HG02938 (cell line): ENCODE measurements around the gene EIF2A.
"Not testable (repeated sequence)": the region's sequence is repeated elsewhere in the genome, so short reads cannot be mapped to it uniquely, and the experiment has no call there.

Source experiments
- ATAC-seq: cut with Tn5 transposase; IDR thresholded peaks from one replicate; pipeline ENCODE4 v1.9.1; 2021; ENCODE audit warnings: mild to moderate bottlenecking, moderate library complexity; ENCODE audit not compliant: unreplicated experiment

Gene EIF2A

GRCh38 chr3:150600647-150601530 is 54.3 kb downstream of the EIF2A start:
- ATAC-seq: not testable (repeated sequence)

DNA sequence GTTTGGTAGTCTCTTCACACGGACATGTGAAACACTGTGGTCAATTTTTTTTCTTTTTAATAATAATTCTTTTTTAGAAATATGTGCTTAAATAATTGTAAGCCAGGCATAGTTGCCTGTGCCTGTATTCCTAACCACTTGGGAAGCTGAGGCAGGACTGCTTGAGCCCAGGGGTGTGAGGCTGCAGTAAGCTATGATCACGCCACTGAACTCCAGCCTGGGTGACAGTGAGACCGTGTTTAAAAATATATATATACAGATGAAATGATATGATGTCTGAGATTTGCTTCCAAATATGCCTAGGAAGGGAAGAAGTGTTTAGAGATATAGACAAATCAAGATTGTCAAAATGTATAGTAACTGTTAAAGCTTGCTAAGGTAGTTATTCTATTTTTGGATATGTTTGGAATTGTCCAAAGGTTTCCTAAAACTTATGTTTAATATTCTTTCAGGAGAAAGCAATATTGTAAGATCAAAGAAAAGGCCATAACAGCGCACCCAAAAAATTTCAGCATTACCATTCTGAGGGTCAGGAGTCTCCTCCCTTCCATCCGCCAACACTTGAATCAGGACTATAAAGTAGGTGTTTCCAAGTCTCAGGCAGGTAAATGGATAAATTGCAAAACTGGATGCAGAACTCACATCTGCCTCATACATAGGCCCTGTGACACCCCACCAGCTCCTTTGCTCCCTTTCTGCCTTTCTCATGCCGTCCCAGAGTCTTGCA is 56.0 kb downstream of the EIF2A start:
- ATAC-seq: peak; percentile 8

- ATAC-seq: peak; percentile 55
These were observed 56.8 kb downstream of the EIF2A start, which contains the start of gene SELENOT for GRCh38 chr3:150603153-150603979. Gene SELENOT, plus strand, starts transcription at chr3:150603321. Its CDS starts 42 bp downstream, at chr3:150603363.

GRCh38 chr3:150603980-150604319 is 57.4 kb downstream of the EIF2A start:
- ATAC-seq: no peak

- ATAC-seq: no peak
These were observed 59.5 kb downstream of the EIF2A start for GRCh38 chr3:150605998-150606641.

DNA sequence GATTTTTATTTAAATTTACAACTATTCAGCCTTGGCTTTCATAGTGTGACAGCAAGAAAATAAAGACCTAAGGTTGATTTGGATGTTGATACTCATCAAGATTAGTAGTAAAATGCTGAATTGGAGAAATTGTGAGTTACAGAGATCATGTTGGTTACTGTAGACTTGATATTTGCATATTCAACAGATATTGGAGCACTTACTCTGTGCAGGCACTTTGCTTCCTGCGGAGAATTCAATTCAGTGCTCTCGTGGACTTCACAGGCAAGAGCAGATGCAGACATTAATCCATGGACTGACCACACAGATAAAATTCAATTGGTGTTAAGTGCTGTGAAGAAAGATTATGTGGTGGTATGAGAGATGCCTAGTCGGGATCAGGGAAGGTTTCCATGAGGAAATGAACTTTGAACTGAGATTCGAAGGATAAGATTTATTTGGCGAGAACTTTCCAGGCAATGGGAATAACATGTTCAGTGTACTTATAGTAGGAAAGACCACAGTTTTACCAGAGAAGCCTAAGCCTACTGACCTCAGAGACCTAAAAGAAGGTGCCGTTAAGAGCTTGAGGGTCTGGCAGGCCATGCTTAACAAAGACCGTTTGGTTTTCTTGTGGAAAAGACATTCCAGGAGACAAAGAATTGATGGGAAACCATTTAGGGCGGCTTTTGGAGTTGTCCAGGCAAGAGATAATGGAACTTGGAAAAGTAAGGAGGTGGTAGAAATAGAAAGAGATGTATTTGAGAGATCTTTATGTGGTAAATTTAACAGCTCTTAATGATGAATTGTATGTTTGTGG is 60.9 kb downstream of the EIF2A start:
- no peak for ATAC-seq

DNA sequence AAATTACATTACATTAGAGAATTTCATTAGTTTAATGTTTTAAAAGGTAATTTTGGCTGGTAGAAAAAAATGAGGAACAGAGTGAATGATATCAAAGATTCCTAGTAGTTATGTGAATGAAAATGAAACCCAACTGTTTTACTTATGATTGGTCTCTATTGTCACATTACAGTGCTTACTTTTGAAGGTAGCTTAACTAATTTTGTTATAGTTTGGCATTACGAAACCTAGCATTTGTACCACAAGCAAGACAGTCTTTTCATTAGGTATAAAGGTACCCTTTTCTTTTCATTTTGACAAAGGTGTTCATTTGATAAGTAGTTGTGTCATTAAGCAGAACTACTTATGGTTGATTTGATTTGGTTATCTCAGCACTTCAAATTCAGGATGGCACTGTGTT is 63.4 kb downstream of the EIF2A start:
- no peak for ATAC-seq

GRCh38 chr3:150610785-150611184 is 64.2 kb downstream of the EIF2A start:
- ATAC-seq: no peak

GRCh38 chr3:150611666-150612065 is 65.1 kb downstream of the EIF2A start:
- no peak for ATAC-seq

GRCh38 chr3:150612494-150612893 is 65.9 kb downstream of the EIF2A start:
- no peak for ATAC-seq

GRCh38 chr3:150613034-150613433 is 66.4 kb downstream of the EIF2A start:
- no peak for ATAC-seq

DNA sequence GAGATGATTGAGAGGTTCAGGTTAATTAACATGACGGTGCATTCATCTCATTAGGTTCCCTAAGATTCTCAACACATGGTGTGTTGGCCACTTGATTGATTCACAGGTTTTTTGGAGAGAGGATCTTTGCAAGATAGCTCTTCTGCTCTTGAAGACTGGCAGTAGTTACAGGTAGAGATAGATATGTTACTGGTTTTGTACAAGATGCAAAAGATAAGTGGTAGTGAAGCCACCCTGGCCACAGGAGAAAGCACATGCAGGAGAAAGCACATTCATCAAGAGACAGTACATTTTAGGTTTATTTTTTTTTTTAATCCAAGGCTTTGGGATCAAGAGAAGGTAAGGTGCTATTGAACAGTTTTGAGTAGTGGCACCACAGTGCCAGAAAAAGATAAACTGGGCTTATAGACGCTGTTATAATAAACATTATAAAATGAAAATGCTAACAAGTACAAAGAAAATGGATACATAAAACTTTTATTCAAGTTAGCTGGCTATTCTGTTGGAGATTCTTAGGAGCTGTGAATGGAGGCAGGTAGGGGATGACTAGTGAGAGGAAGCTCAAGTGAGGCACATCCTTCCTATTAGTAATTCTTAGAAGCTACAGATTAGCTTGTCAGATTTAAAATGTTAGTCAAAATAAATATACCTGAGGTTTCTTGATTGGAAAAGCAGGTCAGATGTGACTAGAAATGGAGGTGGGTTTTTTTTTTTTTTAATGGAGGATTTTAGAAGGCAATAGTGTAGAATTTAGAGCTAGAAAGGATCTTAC is 67.3 kb downstream of the EIF2A start:
- ATAC-seq: no peak

DNA sequence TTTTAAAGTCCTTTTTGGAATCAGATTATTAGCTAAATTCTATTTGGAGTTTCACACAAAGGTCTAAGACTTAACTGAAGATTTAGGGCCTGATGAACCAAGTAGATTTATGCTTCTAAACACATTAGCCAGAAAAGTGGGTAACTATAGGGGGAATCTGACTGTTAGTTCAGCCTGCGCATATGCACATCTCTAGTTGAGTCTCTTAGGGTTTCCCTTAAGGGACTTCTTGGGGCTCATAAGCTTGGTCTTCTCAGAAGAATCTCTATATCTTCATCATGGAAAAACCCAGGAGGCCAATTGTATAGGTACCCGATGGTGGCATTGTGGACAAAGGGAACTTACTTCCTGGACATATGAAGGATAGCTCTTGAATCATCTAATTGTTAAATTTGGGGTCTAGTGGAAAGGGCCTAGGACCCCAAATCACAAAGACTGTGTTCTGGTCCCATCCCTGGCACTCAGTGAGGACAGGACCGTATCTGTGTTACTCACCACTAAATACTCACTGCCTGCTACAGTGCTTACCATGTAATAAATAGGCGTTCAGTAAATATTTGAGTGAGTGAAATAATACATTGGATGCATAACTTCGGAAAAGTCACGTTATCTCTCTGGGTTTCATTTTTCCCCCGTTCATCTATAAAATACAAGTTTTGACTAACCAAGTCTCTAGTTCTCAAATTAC is 73.6 kb downstream of the EIF2A start:
- no peak for ATAC-seq

DNA sequence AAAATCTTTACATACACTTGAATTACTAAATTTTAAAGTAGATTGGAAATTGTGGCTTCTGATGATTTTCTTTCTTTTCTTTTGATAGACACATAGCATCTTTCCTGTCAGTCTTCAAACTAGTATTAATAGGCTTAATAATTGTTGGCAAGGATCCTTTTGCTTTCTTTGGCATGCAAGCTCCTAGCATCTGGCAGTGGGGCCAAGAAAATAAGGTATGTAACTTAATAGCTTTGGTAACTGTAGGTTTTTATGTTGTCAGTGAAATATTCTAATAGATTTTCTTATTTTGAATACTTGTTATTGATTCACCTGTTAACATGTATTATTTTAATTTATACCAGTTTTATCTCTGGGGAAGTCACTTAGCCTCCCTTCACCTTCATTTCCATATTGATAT is 76.4 kb downstream of the EIF2A start:
- ATAC-seq: not testable (repeated sequence)

DNA sequence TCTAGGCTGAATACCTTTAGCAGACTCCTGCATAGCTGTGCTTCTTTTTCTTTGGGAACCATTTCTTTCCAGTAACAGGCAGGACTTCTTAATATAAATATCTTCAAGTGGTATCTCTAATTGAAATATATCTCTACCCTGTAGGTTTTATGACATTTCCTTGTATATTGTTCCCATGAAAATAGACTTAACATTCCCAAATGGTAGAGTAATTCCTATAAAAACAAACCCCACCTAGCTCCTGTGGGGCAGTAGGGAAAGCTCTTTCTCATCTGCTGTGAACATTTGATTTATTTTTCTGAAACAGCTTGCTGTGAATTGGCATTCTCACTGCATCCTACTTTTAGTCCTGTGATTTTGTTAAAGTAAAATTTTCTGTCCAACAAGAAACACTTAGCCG is 77.4 kb downstream of the EIF2A start:
- ATAC-seq: no peak

DNA sequence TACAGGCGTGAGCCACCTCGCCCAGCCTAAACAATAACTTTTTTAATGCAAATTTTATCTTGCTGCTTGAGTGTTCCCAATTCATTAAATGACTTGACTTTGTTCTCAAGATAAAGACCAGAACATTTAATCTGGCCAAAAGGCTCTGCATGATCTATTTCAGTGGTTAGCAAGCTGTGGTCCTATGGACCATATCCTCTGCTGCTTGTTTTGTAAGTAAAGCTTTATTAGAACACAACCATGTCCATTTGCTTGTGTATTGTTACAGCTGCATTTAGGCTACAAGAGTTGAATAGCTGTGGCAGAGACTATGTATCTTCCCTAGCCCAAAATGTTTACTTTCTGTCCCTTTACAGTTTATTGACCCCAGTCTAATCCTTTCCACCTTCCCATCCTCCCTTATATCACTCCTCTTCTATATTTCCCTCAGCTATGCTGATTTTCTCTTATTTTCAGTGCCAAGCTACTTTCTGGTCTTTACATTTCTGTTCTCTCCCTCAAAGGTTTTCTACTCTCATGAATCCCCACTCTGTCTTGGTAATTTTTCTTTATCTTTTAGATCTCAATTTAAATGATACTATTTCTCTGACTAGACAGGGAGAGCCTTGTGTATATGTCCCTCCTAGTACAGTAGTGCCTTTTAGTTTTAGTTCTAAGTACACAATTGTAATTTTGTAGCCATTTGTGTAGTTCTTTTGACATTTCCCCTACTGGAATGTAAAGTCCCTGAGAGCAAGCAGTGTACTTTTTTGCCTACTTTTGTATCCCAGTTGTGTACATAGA is 79.8 kb downstream of the EIF2A start:
- ATAC-seq: no peak

GRCh38 chr3:150627557-150627956 is 81.0 kb downstream of the EIF2A start:
- ATAC-seq: no peak
